Measurements from ENCODE around the gene CIRBP. TPM values are rescaled to one million over a fixed set of nuclear protein-coding genes. Genes with fewer than 3 reads are reported as not detected.

The CIRBP gene
- total and polyA plus RNA-seq, 2 of the 13 experiments (the other 11 are each of a cell fraction or from before 2014, with no cell fraction given), result 133 to 140 TPM

GRCh38 chr19:1290703-1291651 lies 21.8 kb downstream of the CIRBP start (continued):
- TF ChIP-seq ZNF512B (CRISPR knock-in tag; IDR thresholded peaks at IDR 0.05; ENCODE audit: borderline replicate concordance), result no peak
- TF ChIP-seq BCL3 (CRISPR knock-in tag; IDR thresholded peaks at IDR 0.05), result no peak; the same call in 1 of the 2 replicates
- TF ChIP-seq ZSCAN31 (CRISPR knock-in tag; IDR thresholded peaks at IDR 0.05; ENCODE audit: low read depth), result 0 out of 2 replicates have a peak, but pooled peaks have one; percentile 68
- TF ChIP-seq ZFP36L2 (CRISPR knock-in tag; IDR thresholded peaks at IDR 0.05), result no peak; the same call in 1 of the 2 replicates
- TF ChIP-seq HHEX (CRISPR knock-in tag; IDR thresholded peaks at IDR 0.05), result no peak
- TF ChIP-seq NR2C2 (CRISPR knock-in tag; IDR thresholded peaks at IDR 0.05; ENCODE audit: borderline replicate concordance), result peak; percentile 75
- TF ChIP-seq ZBTB43 (CRISPR knock-in tag; conservative IDR thresholded peaks at IDR 0.05), result peak; percentile 78; the same call in 1 of the 2 replicates
- peak; percentile 82; the same call in 1 of the 2 replicates for TF ChIP-seq YEATS2 (CRISPR knock-in tag; IDR thresholded peaks at IDR 0.05; ENCODE audit: borderline replicate concordance)
- 0 out of 2 replicates have a peak, but pooled peaks have one; percentile 69 for TF ChIP-seq ZXDC (CRISPR knock-in tag; IDR thresholded peaks at IDR 0.05)
- 0 out of 2 replicates have a peak, but pooled peaks have one; percentile 53 for TF ChIP-seq ZSCAN30 (CRISPR knock-in tag; IDR thresholded peaks at IDR 0.05)
- TF ChIP-seq ZBTB8A (CRISPR knock-in tag; IDR thresholded peaks at IDR 0.05; ENCODE audit: borderline replicate concordance, low read depth), result no peak
- TF ChIP-seq SP4 (CRISPR knock-in tag; IDR thresholded peaks at IDR 0.05), result peak; percentile 34
- TF ChIP-seq ZNF263 (CRISPR knock-in tag; IDR thresholded peaks at IDR 0.05), result peak; percentile 63
- TF ChIP-seq HOXA3 (CRISPR knock-in tag; IDR thresholded peaks at IDR 0.05), result peak; percentile 86

Measured in HepG2 (cell line).